Progenitor cell of endocrine pancreas (in vitro differentiated cells): ENCODE measurements around the gene DNAJB8. TPM values are rescaled to one million over a fixed set of nuclear protein-coding genes. Genes with fewer than 3 reads are reported as not detected.

Experiments used
- DNase-seq: peaks from one replicate; pipeline ENCODE4 v3.0.0; 2021; ENCODE audit warnings: low spot score; ENCODE audit not compliant: unreplicated experiment
- H3K27ac Mint-ChIP-seq: 2 replicates; pipeline ENCODE4 v1.8.0; 2021; ENCODE audit warnings: mild to moderate bottlenecking, moderate library complexity, mixed read lengths
- H3K27me3 Mint-ChIP-seq: 2 replicates; pipeline ENCODE4 v1.8.0; 2021; ENCODE audit warnings: mixed read lengths
- H3K36me3 Mint-ChIP-seq: 2 replicates; pipeline ENCODE4 v1.8.0; 2022; ENCODE audit warnings: mixed read lengths; ENCODE audit not compliant: insufficient read depth
- H3K4me1 Mint-ChIP-seq: 2 replicates; pipeline ENCODE4 v1.8.0; 2021; ENCODE audit warnings: low read depth, mixed read lengths
- H3K4me3 Mint-ChIP-seq: 2 replicates; pipeline ENCODE4 v1.8.0; 2021; ENCODE audit warnings: low read depth, mild to moderate bottlenecking, moderate library complexity, mixed read lengths
- H3K9me3 Mint-ChIP-seq: 2 replicates; pipeline ENCODE4 v1.8.0; 2021; ENCODE audit warnings: low read depth, mixed read lengths
- CTCF ChIP-seq: fragments of 200-600 bp; sonication (generic); IDR thresholded peaks from one replicate; pipeline ENCODE4 v1.5.0; 2021; ENCODE audit warnings: antibody characterized with exemption, mild to moderate bottlenecking; ENCODE audit not compliant: unreplicated experiment
- total RNA-seq: library from RNA; stranded (reverse); gene quantifications from 2 replicates; pipeline ENCODE4 v1.2.1, GENCODE V29; 2021

The DNAJB8 gene
- total RNA-seq, 1 donor from 2014 or later, result not detected

GRCh38 chr3:128449111-128449638, 17.5 kb downstream of the DNAJB8 start:
- H3K36me3 Mint-ChIP-seq, result no peaks in the 10 kb centered on the region
- no peak overlapping the region for H3K27ac Mint-ChIP-seq
- no peak for TF ChIP-seq CTCF
- no peak for DNase-seq
- H3K9me3 Mint-ChIP-seq, result no peaks in the 10 kb centered on the region
- peaks cover 8% of the 10 kb centered on the region for H3K4me1 Mint-ChIP-seq
- peaks cover 48% of the 10 kb centered on the region for H3K27me3 Mint-ChIP-seq
- no peak overlapping the region for H3K4me3 Mint-ChIP-seq

- H3K36me3 Mint-ChIP-seq, result no peaks in the 10 kb centered on the region
- no peak for DNase-seq
- H3K27me3 Mint-ChIP-seq, result peaks cover 54% of the 10 kb centered on the region
- TF ChIP-seq CTCF, result no peak
- H3K4me3 Mint-ChIP-seq, result no peak overlapping the region
- peaks cover 8% of the 10 kb centered on the region for H3K4me1 Mint-ChIP-seq
- H3K9me3 Mint-ChIP-seq, result no peaks in the 10 kb centered on the region
- H3K27ac Mint-ChIP-seq, result no peak overlapping the region
Observed at GRCh38 chr3:128448491-128448890, 18.2 kb downstream of the DNAJB8 start.

- no peaks in the 10 kb centered on the region for H3K36me3 Mint-ChIP-seq
- no peak overlapping the region for H3K4me3 Mint-ChIP-seq
- H3K27me3 Mint-ChIP-seq, result peaks cover 57% of the 10 kb centered on the region
- H3K9me3 Mint-ChIP-seq, result no peaks in the 10 kb centered on the region
- H3K27ac Mint-ChIP-seq, result no peak overlapping the region
- no peak for DNase-seq
- H3K4me1 Mint-ChIP-seq, result peaks cover 4% of the 10 kb centered on the region
- no peak for TF ChIP-seq CTCF
Observed at GRCh38 chr3:128447561-128448013, 19.1 kb downstream of the DNAJB8 start.

DNA sequence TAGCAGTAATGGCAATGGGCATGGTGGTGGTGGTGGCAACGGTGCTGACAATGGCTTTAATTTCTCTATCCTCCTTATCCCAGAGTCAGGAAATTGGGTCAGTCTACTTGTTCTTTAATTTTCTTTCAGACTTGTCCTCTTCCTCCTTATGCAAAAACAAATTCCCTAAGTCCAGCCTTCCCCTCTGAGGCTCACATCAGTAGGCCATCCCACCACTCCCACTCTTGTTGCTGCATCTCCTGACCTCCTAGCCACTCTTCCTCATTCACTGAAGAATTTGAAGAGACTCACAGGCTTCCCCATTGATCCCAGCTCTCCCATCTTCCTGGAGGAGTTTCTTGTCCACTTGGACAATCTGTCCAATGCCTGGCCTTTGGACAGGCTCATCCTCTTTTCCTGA, 19.9 kb downstream of the DNAJB8 start:
- DNase-seq, result no peak
- peaks cover 54% of the 10 kb centered on the region for H3K27me3 Mint-ChIP-seq

DNA sequence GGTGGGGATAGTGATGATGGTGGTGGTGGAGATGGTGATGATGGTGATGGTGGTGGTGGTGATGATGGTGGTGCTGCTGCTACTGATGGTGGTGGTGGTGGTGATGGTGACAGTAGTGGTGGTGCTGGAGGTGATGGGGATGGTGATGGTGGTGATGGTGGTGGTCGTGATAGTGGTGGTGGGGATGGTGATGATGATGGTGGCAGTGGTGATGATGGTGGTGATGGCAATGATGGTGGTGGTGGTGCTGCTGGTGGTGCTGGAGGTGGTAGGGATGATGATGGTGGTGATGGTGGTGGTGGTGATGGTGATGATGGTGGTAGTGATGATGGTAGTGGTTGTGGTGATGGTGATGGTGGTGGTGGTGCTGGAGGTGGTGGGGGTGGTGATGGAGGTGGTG, 21.3 kb downstream of the DNAJB8 start:
- Mint-ChIP-seq H3K4me3 (no peak overlapping the region), H3K36me3 (no peaks in the 10 kb centered on the region), H3K27ac (no peak overlapping the region), H3K9me3 (no peaks in the 10 kb centered on the region), H3K27me3 (peaks cover 45% of the 10 kb centered on the region), H3K4me1 (peaks cover 4% of the 10 kb centered on the region)
- no peak for TF ChIP-seq CTCF
- DNase-seq, result no peak

More for the DNA sequence above, 19.9 kb downstream of the DNAJB8 start:
- Mint-ChIP-seq H3K9me3 (no peaks in the 10 kb centered on the region), H3K36me3 (no peaks in the 10 kb centered on the region), H3K4me3 (no peak overlapping the region), H3K4me1 (peaks cover 4% of the 10 kb centered on the region), H3K27ac (no peak overlapping the region)
- no peak for TF ChIP-seq CTCF
